ENCODE measurements around the gene F12.
A peak's percentile ranks its signal among the peaks of the same experiment; 100 is the strongest.

The F12 gene

GRCh38 chr5:177357459-177358351 lies 51.7 kb downstream of the F12 start, which contains the start of gene RGS14:
Gene RGS14 (plus strand): TSS chr5:177357924. CDS start chr5:177358025, 101 bp downstream.
- no peak within 1 kb of the TSS for H3K4me3 ChIP-seq (IDR thresholded peaks at IDR 0.05; ENCODE audit: insufficient read depth, low read depth, low read length)

GRCh38 chr5:177357146-177357458 lies 52.3 kb downstream of the F12 start:
- peak overlapping the region; percentile 64; the same call in 1 of the 2 replicates for H2AFZ ChIP-seq (ENCODE audit: low read depth)
- peaks cover 33% of the 10 kb centered on the region for H3K4me1 ChIP-seq (ENCODE audit: low read depth, poor library complexity, severe bottlenecking)
- peaks cover 11% of the 10 kb centered on the region for H3K79me2 ChIP-seq (ENCODE audit: insufficient read depth, low read depth)
- peak overlapping the region; percentile 92 for H3K4me2 ChIP-seq
- no peak overlapping the region for H3K4me3 ChIP-seq (IDR thresholded peaks at IDR 0.05; ENCODE audit: insufficient read depth, low read depth, low read length)
- H4K20me1 ChIP-seq (ENCODE audit: insufficient read depth), result no peaks in the 10 kb centered on the region
- TF ChIP-seq CTCF (conservative IDR thresholded peaks at IDR 0.05; ENCODE audit: low read depth, low read length), result no peak
- peak overlapping the region; percentile 70; the same call in 1 of the 2 replicates for H3K9ac ChIP-seq
- peak overlapping the region; percentile 64 for H3K27ac ChIP-seq
- H3K27me3 ChIP-seq (ENCODE audit: insufficient read depth, low read depth), result no peaks in the 10 kb centered on the region
- H3K36me3 ChIP-seq (ENCODE audit: insufficient read depth), result no peaks in the 10 kb centered on the region

More at GRCh38 chr5:177357459-177358351, 51.7 kb downstream of the F12 start, which contains the start of gene RGS14:
- no peak for TF ChIP-seq CTCF (conservative IDR thresholded peaks at IDR 0.05; ENCODE audit: low read depth, low read length)
- Histone ChIP-seq H3K9ac (peak within 1 kb of the TSS; percentile 70), H2AFZ (ENCODE audit: low read depth) (peak within 1 kb of the TSS; percentile 64; the same call in 1 of the 2 replicates), H4K20me1 (ENCODE audit: insufficient read depth) (no peaks in the 10 kb centered on the region), H3K4me1 (ENCODE audit: low read depth, poor library complexity, severe bottlenecking) (peaks cover 38% of the 10 kb centered on the region), H3K36me3 (ENCODE audit: insufficient read depth) (no peaks in the 10 kb centered on the region), H3K4me2 (peak within 1 kb of the TSS; percentile 92), H3K27me3 (ENCODE audit: insufficient read depth, low read depth) (no peaks in the 10 kb centered on the region), H3K79me2 (ENCODE audit: insufficient read depth, low read depth) (peaks cover 11% of the 10 kb centered on the region), H3K27ac (peak within 1 kb of the TSS; percentile 64)

GRCh38 chr5:177356746-177357145 lies 52.6 kb downstream of the F12 start:
- TF ChIP-seq CTCF (conservative IDR thresholded peaks at IDR 0.05; ENCODE audit: low read depth, low read length), result no peak
- H4K20me1 ChIP-seq (ENCODE audit: insufficient read depth), result no peaks in the 10 kb centered on the region
- H2AFZ ChIP-seq (ENCODE audit: low read depth), result peak overlapping the region; percentile 64; the same call in 1 of the 2 replicates
- H3K79me2 ChIP-seq (ENCODE audit: insufficient read depth, low read depth), result peaks cover 11% of the 10 kb centered on the region
- H3K36me3 ChIP-seq (ENCODE audit: insufficient read depth), result no peaks in the 10 kb centered on the region
- no peak overlapping the region; the same call in 1 of the 2 replicates for H3K9ac ChIP-seq
- H3K4me2 ChIP-seq, result peak overlapping the region; percentile 92; the same call in 1 of the 2 replicates
- no peak overlapping the region for H3K27ac ChIP-seq
- H3K4me3 ChIP-seq (IDR thresholded peaks at IDR 0.05; ENCODE audit: insufficient read depth, low read depth, low read length), result no peak overlapping the region
- H3K27me3 ChIP-seq (ENCODE audit: insufficient read depth, low read depth), result no peaks in the 10 kb centered on the region
- H3K4me1 ChIP-seq (ENCODE audit: low read depth, poor library complexity, severe bottlenecking), result peaks cover 29% of the 10 kb centered on the region

GRCh38 chr5:177355868-177356168 lies 53.5 kb downstream of the F12 start:
- Histone ChIP-seq H2AFZ (ENCODE audit: low read depth) (no peak overlapping the region), H3K4me2 (no peak overlapping the region), H3K9ac (no peak overlapping the region), H3K79me2 (ENCODE audit: insufficient read depth, low read depth) (peaks cover 15% of the 10 kb centered on the region), H4K20me1 (ENCODE audit: insufficient read depth) (no peaks in the 10 kb centered on the region), H3K4me1 (ENCODE audit: low read depth, poor library complexity, severe bottlenecking) (peaks cover 20% of the 10 kb centered on the region), H3K4me3 (IDR thresholded peaks at IDR 0.05; ENCODE audit: insufficient read depth, low read depth, low read length) (no peak overlapping the region), H3K27ac (no peak overlapping the region), H3K36me3 (ENCODE audit: insufficient read depth) (no peaks in the 10 kb centered on the region), H3K27me3 (ENCODE audit: insufficient read depth, low read depth) (no peaks in the 10 kb centered on the region)
- TF ChIP-seq CTCF (conservative IDR thresholded peaks at IDR 0.05; ENCODE audit: low read depth, low read length), result no peak

Data from KMS-11 (cell line).